ENCODE measurements around the gene CERS6.
A peak's percentile ranks its signal among the peaks of the same experiment; 100 is the strongest.
"Not testable (repeated sequence)": the region's sequence is repeated elsewhere in the genome, so short reads cannot be mapped to it uniquely, and the experiment has no call there.

The CERS6 gene

GRCh38 chr2:168767258-168767657, 311.2 kb downstream of the CERS6 start:
- no peak for TF ChIP-seq POLR2A (IDR thresholded peaks at IDR 0.05; ENCODE audit: extremely low read depth, insufficient read length)
- no peak for TF ChIP-seq CTCF (IDR thresholded peaks at IDR 0.05; ENCODE audit: low read depth, low read length)
- TF ChIP-seq, protein P1, sequence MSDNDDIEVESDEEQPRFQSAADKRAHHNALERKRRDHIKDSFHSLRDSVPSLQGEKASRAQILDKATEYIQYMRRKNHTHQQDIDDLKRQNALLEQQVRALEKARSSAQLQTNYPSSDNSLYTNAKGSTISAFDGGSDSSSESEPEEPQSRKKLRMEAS (IDR thresholded peaks at IDR 0.05; ENCODE audit: low read depth, low read length): no peak
- no peak for TF ChIP-seq MYC (IDR thresholded peaks at IDR 0.05; ENCODE audit: low read depth, low read length)
- DNase-seq (ENCODE audit: low read depth): no peak
- H3K4me3 ChIP-seq (ENCODE audit: low read depth, low read length): no peak overlapping the region

DNA sequence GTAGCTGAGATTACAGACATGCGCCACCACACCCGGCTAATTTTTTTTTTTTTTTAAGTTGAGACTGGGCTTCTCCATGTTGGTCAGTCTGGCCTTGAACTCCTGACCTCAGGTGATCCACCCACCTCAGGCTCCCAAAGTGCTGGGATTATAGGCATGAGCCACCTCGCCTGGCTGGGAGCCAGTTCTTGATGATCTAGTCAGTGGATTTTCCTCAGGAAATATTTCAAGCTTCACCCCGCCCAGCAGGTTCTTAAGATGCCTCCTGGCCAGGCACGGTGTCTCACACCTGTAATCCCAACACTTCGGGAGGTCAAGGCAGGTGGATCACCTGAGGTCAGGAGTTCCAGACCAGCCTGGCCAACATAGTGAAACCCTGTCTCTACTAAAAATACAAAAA, 312.3 kb downstream of the CERS6 start:
- not testable (repeated sequence) for DNase-seq (ENCODE audit: low read depth); H3K4me3 ChIP-seq (ENCODE audit: low read depth, low read length)

DNA sequence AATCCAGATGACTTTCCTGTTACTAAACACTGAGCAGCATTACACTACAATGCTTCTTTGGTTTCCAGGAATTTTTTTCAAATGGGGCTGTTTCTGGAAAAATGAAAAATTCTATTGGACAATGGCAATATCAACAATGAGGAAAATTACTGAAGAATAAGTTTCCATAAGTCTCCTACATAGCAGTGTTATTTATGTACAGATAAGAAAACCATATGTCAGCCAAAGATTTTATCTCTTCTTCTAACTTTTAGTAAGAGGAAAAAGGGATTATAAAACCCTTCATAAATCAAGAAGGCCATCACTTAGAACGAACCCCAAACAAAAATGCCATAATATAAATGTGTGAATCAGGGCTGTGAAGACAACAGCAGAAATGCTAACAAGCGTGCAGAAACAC, 314.7 kb downstream of the CERS6 start:
- no peak for DNase-seq (ENCODE audit: low read depth)
- TF ChIP-seq, protein P1 (IDR thresholded peaks at IDR 0.05; ENCODE audit: low read depth, low read length): no peak
- TF ChIP-seq CTCF (IDR thresholded peaks at IDR 0.05; ENCODE audit: low read depth, low read length): no peak
- H3K4me3 ChIP-seq (ENCODE audit: low read depth, low read length): no peak overlapping the region

- DNase-seq (ENCODE audit: low read depth): no peak
- H3K4me3 ChIP-seq (ENCODE audit: low read depth, low read length): no peak overlapping the region
- no peak for TF ChIP-seq CTCF (IDR thresholded peaks at IDR 0.05; ENCODE audit: low read depth, low read length)
- TF ChIP-seq, protein P1 (IDR thresholded peaks at IDR 0.05; ENCODE audit: low read depth, low read length): no peak
- TF ChIP-seq POLR2A (IDR thresholded peaks at IDR 0.05; ENCODE audit: extremely low read depth, insufficient read length): no peak
- no peak for TF ChIP-seq MYC (IDR thresholded peaks at IDR 0.05; ENCODE audit: low read depth, low read length)
Measured at GRCh38 chr2:168772704-168773103, 316.6 kb downstream of the CERS6 start.

DNA sequence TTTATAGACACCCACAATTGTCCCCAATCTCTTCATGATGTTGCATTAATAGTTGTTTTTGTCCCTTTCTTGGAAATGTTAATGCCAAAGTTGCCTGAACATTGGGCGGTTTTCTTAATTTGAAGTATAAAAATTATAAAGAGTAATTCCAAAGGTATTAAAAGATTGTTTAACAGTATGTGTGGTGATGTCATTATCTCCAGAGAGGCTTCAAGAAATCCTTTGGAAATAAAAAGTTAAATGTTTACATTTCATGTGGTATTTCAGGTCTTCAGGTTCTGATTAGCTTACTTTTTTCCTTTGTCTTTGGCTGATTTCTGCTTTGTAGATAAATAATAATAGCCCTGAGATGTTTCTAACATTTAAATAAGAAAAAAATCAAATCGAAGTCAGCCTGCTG, 317.1 kb downstream of the CERS6 start:
- DNase-seq (ENCODE audit: low read depth): no peak
- H3K4me3 ChIP-seq (ENCODE audit: low read depth, low read length): no peak overlapping the region
- TF ChIP-seq POLR2A (IDR thresholded peaks at IDR 0.05; ENCODE audit: extremely low read depth, insufficient read length): no peak
- TF ChIP-seq, protein P1 (IDR thresholded peaks at IDR 0.05; ENCODE audit: low read depth, low read length): no peak
- no peak for TF ChIP-seq CTCF (IDR thresholded peaks at IDR 0.05; ENCODE audit: low read depth, low read length)
- TF ChIP-seq MYC (IDR thresholded peaks at IDR 0.05; ENCODE audit: low read depth, low read length): no peak

DNA sequence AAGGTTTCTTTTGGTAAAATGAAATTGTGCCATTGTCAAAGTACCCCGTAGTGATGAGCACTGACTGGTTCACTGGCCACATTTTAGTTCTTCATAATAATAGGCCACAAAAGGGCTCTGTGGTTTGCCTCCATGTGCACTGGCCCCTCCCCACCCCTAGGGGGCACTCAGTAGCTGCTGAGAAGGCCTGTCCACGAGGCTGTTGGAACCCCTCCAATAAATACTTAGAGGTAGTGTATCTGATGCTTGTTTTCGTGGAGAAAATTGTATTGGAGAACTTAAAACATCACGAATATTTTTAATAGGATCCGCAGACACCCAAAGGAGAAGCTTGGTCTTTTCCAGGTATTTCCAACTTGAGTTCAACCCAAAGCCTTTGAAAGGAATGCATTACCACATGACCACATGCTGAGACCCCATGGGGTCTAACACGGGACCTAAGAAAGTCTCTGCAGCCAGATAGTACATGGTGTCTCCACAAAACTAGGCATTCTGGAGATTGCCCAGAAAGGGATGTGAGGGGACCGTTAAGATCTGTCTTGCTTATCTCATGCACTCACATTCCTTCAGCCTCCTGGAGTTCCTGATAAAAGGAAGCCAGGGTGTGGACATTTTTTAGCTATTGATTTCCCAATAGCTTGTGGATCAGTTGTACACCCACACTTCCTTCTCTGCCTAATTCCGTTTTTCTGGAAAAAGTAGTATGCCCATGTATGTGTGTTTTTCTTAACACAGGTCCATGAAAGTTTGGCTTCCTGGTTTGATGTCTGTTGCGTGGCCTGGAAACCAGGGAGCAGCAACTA, 317.8 kb downstream of the CERS6 start:
- TF ChIP-seq, protein P1 (IDR thresholded peaks at IDR 0.05; ENCODE audit: low read depth, low read length): peak; percentile 75
- no peak for TF ChIP-seq POLR2A (IDR thresholded peaks at IDR 0.05; ENCODE audit: extremely low read depth, insufficient read length)
- TF ChIP-seq CTCF (IDR thresholded peaks at IDR 0.05; ENCODE audit: low read depth, low read length): peak; percentile 80
- TF ChIP-seq MYC (IDR thresholded peaks at IDR 0.05; ENCODE audit: low read depth, low read length): peak; percentile 41; the same call in 1 of the 2 replicates
- DNase-seq (ENCODE audit: low read depth): peak; percentile 64
- H3K4me3 ChIP-seq (ENCODE audit: low read depth, low read length): no peak overlapping the region
